Thyroid gland (tissue), 4 donors: ENCODE data around the gene MEI1.

Source experiments
- CTCF ChIP-seq, 6 experiments: fragments of 200-600 bp in 3 of 6; fragments of 450-650 bp in 3 of 6; sonication (generic) in 3 of 6; IDR thresholded peaks; one replicate each; pipeline ENCODE4 v1.5.1; 2016 to 2019; ENCODE audit warnings: antibody characterized with exemption in 6 of 6, mild to moderate bottlenecking in 2 of 6, inconsistent platforms in 1 of 6, moderate library complexity in 1 of 6
- POLR2A ChIP-seq, 2 donors: fragments of 450-650 bp; IDR thresholded peaks; one replicate each; pipeline ENCODE4 v1.6.1; 2017; ENCODE audit warnings: antibody characterized with exemption in 2 of 2, mild to moderate bottlenecking in 2 of 2, moderate library complexity in 1 of 2

DNA sequence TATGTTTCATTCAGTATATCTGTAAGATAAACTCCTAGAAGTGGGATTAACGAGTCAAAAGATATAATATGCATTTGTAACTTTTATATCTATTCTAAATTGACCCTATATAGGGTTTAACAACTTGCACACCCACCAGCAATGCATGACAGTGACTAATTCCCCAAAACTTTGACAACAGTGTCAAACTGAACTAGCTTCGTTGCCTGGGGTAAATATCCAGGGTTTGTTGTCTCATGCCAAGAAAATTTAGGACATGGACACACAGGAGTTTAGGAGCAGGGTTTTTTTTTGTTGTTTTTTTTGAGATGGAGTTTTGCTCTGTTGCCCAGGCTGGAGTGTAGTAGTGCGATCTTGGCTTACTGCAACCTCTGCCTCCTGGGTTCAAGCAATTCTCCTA, 15.7 kb upstream of the MEI1 start:
- TF ChIP-seq CTCF (IDR thresholded peaks at IDR 0.05) (no peak), POLR2A (IDR thresholded peaks at IDR 0.05) (no peak)
